GM19099 (cell line): ENCODE measurements around the gene STIM1.
A peak's percentile ranks its signal among the peaks of the same experiment; 100 is the strongest.

ENCODE experiments used
- POLR2A ChIP-seq: IDR thresholded peaks from 3 replicates; pipeline ENCODE4 v1.6.1; 2011; ENCODE audit warnings: low read depth; ENCODE audit not compliant: insufficient read length; ENCODE audit errors: extremely low read depth

The STIM1 gene

DNA sequence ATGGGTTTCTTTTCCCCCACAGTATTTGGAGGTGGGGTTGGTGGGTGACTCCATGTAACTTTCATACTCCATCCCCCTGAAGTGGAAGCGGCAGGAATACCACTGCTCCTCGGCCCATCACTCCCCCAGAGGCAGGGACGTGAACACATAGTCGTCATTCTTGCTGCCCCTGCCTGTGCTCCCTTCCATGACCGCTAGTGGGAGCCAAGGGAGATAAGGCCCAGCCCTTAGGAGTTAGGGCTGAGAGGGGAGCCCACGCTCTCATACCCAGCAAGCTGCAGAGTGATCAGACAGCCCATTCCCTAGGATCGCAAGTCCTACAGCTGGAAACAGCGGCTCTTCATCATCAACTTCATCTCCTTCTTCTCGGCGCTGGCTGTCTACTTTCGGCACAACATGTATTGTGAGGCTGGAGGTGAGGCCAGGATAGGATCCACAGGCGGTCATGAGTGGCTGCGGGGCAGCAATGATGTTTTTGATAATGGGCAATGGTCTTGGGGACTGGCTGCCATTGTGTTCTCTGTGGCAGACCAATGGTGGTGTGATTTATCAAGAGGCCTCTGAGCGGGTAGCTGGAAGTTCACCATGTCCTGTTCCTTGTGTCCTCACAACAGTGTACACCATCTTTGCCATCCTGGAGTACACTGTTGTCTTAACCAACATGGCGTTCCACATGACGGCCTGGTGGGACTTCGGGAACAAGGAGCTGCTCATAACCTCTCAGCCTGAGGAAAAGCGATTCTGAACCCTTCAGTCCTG, 30.6 kb upstream of the STIM1 start:
- no peak for TF ChIP-seq POLR2A

DNA sequence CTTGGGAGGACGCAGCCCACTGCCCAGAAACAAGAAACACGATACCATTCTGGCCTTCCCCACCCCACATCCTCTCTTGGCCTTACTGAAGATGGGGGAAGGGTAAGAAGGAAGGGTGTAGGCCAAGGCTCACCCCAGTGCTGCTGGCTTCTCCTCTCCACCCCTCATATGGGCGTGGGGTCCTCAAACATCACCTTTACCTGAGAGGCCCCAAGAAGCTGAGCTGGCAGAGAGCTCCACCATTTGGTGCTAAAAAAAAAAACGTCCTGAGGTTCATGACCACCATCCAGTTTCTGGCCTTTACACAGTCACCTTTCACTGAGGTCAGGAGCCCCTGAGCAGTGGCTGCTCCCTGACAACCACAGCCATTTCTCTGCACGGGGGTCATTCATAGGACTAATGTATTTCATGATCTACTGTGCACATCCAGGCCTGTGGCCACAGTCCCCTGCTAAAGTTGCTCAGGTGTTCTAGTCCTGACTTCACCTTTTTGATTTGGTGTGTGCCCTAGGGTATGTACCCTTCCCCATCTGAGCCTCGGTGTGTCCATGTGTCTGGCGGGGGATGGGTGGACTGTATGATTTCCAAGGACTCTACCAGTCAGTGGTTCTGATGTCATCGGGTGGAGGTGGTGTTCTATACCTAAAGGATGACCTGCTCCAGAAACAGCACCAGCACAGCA, 29.9 kb upstream of the STIM1 start:
- TF ChIP-seq POLR2A = no peak

DNA sequence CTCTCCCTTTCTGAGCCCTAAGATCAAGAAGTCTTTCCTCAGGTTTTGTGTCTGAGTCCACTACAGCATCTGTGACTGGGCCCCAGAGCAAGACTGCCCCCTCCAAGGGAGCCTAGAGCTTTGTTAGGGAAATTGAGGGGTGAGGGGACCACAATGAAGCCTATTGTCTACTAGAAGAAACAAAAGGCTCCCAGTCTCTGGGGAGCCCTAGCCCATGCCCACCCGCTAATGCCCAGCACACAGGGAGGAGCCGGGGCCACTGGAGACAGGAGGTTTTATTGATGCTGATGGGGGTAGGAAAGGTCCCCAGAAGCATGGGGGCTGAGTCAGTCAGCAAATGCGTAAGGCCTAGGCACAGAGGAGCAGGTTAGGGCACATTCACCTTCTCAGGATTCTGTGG, 28.7 kb upstream of the STIM1 start:
- TF ChIP-seq POLR2A = no peak

DNA sequence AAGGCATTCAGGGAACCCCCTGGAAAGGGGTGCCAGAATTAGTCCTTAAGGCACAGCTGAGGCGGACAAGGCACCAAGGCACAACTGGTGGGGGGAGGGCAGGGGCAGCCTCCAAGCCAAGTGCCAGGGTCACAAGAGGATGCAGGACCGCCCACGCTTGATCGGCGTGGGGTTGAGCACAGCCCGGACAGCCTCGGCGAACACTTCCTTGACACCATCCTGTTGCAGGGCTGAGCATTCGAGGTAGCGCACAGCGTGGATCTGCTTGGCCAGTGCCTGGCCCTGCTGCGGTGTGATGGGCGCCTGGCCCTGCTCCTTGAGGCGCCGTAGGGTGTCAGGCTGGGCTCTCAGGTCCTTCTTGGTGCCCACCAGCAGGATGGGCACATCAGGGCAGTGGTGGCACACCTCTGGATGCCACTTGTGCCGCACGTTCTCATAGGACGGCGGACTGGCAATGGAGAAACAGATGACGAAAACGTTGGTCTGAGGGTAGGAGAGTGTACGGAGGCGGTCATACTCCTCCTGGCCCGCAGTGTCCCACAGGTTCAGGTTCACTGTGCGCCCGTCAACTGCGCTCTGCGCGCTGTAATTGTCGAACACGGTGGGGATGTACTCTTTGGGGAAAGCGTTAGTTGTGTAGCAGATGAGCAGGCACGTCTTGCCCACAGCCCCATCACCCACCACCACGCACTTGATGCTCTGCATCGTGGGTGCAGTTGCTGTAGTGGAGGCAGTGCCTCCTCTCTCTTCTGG, 27.9 kb upstream of the STIM1 start:
- no peak for TF ChIP-seq POLR2A

DNA sequence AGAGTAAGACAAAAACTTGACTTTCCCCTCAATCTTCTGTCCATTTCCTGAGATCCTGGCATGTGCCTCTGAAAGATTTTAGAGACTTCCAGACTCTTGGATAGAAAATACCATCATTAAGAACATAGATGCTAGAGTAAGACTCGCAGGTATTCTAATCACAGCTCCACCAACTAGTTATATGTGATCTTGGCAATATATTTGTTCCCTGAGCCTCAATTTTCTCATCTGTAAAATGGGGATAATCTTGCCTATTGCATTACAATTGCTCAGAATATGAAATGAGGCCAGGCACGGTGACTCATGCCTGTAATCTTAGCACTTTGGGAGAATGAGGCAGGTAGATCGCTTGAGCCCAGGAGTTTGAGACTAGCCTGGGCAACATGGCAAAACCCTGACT, 25.4 kb upstream of the STIM1 start:
- no peak for TF ChIP-seq POLR2A

DNA sequence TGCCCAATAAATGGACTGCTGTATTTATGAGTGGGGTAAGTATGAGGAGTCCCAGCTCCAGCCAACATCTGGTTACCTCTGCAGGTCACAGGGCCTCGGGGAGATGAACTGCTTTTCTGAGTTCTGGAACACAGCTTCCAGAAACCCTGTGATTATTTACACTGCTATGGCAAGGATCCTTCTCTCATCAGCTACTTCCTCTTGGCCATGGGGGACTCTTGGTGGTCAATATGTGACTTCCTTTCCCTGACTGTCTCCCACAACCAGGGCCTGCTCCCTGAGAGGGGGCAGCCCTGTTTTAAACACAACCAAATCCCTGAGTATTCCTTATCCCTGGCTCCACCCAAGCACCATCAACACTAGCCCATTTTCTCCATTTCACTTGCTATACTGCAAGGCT, 24.7 kb upstream of the STIM1 start:
- no peak for TF ChIP-seq POLR2A

DNA sequence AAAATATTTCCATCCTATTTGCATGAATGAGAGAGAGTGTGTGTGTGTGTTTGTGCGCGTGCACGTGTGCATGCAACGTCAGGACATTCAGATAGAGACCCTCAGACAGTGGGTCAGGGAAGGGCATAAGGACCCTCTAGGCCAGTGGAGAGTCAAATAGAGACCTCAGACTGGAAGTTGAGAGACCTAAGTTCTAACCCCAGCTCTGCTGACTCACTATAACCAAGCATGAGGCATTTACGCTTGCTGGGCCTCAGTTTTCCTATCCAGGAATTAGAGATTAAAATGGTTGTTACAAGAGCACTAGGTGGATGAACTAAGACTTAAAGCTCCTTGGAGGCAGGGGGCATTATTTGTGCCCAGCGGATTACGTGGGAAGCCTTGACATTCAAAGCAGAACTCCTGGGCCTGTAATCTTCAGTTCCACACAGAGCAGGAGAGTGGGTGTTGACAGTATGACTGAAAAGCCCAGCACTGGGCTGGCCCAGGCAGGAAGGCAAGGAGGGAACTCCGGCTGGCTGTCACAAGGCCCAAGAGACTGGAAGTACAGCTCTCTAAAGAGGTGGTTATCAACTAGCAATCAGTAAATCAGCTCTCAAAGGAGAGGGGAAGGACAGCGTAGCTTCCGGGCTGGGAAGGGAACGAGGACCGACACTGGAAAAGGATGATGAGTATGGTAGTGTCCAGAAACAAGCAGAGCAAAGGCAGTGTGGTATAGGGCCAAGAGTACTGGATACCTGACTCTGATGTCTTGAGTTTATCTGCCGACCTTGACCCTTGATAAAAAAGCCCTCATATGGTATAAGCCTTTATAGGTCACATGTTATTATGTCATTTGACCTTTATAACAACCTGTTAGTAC, 23.9 kb upstream of the STIM1 start:
- no peak for TF ChIP-seq POLR2A

DNA sequence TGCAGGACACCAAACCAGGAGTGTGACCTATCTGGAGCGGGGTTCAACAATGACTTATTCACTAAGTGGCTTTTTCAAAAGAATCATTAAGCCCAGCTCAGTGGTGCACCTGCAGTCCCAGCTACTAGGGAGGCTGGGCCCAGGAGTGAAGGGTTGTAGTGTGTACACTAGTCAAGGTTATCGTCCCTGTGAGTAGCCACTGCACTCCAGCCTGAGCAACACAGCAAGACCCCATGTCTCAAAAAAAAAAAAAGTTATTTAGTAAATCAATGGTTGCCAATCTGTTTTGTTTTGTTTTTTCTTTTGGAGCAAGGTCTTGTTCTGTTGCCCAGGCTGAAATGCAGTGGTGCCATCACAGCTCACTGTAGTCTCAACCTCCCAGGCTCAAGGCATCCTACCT, 22.6 kb upstream of the STIM1 start:
- TF ChIP-seq POLR2A = no peak

DNA sequence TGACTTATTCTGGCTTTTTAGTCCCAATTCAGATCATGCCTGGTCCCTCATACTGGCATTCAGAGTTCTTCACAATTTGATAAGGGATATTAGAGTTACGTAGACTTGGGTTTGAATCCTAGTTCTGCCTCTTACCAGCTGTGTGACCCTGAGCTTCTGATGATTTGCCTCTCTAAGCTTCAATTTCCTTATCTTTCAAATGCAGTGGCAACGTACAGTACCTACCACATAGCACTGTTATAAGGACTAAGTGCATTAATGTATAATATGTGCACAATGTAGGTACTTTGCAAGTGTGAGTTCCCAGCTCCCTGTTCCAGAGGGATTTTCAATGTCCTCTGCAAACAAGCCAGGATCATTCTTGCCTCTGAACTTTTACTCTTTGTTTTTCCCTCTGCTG, 22.0 kb upstream of the STIM1 start:
- TF ChIP-seq POLR2A = no peak

DNA sequence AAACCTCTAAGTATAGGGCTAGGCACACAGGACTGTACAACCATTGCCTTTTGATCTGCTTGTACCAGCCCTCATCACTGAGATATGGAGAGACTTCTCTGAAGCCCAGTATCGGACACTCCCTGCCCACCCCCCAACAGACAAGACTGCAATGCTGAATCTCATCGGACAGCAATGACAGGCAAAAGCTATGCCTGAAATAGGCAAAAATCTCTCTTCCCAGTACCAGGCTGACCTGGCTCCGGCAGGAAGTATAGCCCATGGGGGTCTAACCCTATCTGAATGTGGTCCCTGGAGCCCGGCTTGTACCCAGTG, 21.2 kb upstream of the STIM1 start:
- no peak for TF ChIP-seq POLR2A

DNA sequence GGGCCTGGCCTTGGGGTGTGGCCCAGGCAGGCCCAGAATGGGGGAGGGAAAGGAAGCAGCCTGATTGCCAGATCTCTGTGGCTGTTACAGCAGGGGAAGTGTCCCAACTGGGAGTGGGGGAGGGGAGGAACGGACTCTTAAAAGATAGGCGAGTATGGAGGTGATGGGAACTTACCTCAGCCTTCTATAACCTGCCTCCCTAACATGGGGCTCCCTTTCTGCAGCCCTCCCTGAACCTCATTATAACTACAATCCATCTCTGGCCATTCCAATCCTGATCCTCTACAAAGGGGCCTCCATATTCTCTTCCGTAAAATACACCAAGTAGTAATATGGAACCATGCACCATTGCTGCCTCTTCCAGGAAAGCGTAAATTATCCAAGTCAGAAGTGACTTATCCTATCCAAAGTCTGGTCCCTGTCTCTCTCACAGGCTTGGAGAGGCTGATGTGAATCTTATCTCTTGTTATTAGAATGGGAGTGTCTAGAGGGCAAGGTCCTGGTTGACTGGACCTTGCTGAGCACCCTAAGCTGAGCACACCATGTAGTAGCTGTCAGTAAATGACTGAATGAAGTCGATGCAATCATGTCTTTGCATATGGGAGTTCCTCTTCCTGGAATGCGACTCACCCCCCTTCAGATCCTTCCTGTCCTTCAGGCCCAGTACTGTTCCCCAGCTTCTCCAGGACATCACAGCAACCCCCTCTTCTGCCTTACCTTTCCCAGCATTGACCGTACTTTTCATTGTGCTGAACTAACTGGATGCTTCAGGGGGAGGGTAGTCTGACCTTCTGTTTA, 20.6 kb upstream of the STIM1 start:
- TF ChIP-seq POLR2A = no peak

DNA sequence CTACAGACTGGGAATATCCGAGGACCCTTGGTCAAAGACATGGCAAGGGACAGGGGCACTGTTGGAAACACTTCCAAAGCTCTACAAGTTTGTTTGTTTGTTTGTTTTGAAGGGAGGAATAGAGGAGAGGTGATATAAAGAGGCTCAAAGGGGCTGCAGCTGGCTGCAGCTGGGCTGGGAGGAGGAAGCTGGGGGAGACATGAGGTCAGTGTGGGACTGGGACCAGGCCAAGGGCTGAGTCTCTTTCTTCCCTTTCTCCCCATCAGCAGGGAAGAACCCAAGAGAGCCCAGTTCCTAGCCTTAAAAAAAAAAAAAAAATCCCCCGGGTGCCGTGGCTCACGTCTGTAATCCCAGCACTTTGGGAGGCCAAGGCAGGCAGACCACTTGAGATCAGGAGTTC, 19.7 kb upstream of the STIM1 start:
- no peak for TF ChIP-seq POLR2A

DNA sequence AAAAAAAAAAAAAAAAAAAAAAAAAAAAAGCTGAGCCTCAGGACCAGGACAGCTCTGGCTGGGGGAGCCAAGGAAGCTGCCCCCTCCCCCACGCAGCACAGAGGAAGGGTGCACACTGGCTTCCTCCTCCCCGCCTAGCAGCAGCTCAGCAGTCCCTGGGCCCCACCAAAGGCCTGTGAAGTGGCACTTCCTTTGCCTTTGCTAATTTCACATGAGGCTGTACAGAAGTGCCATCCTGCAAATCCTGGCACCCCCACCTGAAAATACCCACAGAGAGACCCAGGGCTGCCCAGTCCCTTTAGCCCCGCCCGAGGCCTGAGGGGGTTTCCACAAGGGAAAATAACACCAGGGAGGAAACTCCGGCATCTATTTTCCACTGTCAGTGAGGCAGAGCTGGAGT, 18.6 kb upstream of the STIM1 start:
- no peak for TF ChIP-seq POLR2A

DNA sequence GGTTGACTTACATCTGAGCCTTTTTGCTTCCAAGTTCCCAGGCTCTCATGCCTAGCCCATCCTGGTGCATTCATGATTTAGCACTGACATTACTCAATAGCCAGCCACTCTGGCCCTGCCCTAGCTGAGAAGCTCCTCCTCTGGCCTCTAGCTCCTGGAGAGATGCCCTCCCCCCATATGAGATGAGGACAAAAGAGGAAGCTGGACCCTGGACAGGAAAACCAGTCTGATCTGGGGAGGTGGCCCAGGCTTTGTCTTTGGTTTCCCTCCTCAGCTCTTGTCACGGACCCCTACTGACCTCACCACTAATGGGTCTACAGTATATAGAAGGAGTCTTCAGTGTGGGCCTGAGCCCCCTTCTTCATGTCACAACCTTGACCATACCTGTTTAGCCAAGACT, 17.7 kb upstream of the STIM1 start:
- TF ChIP-seq POLR2A = peak; percentile 48

DNA sequence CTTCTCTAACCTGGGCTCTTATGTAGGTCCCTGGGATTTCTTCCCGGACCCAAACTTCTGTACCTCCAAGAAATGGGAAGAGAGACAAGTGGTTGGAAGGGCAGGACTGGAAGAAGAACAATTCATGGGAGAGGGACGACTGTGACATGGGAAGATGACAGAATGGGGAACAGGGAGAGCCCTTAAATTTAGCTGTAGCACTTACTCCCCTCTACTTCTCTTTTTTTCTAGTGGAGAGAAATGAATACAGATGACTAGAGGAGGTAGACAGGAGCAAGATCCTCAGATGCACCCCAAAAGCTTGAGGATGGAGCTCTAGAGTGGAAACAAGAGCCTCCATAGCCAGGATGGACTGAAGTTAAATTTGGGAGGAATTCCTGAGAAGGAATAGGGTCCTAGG, 17.0 kb upstream of the STIM1 start:
- TF ChIP-seq POLR2A = no peak
